Measurements from ENCODE around the gene RAB4B.

DNA sequence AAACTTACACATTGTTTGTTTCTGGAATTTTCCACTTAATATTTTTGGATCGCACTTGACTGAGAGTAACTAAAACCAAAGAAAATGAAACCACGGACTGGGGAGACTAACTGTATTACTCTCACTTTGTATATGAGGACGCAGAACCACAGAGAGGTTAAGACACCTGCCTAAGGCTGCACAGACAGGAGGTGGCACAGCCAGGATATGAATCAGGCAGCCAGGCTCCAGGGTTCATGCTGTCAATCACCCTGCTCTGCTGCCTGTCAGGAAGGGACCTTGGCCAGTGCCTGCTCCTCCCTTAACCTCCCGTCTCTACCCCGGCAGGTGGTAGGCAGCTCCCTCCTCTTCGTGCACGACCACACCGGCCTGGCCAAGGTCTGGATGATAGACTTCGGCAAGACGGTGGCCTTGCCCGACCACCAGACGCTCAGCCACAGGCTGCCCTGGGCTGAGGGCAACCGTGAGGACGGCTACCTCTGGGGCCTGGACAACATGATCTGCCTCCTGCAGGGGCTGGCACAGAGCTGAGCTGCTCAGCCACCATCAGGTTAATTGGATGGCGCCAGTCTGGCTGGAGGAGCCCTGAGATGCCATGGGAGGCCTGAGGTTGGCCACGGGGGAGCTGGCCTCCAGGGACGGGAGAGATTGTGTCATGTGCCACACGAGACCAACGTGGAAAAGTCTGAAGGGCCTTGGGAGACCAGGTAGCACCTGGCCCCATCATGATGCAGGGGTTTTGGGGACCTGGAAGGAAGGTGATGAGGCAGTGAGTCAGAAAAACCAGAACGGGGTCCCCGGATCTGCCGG, 38.8 kb upstream of the RAB4B start:
- TF ChIP-seq, protein P1, sequence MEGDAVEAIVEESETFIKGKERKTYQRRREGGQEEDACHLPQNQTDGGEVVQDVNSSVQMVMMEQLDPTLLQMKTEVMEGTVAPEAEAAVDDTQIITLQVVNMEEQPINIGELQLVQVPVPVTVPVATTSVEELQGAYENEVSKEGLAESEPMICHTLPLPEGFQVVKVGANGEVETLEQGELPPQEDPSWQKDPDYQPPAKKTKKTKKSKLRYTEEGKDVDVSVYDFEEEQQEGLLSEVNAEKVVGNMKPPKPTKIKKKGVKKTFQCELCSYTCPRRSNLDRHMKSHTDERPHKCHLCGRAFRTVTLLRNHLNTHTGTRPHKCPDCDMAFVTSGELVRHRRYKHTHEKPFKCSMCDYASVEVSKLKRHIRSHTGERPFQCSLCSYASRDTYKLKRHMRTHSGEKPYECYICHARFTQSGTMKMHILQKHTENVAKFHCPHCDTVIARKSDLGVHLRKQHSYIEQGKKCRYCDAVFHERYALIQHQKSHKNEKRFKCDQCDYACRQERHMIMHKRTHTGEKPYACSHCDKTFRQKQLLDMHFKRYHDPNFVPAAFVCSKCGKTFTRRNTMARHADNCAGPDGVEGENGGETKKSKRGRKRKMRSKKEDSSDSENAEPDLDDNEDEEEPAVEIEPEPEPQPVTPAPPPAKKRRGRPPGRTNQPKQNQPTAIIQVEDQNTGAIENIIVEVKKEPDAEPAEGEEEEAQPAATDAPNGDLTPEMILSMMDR (IDR thresholded peaks at IDR 0.05): no peak
- no peak for TF ChIP-seq EZH2 (IDR thresholded peaks at IDR 0.05; ENCODE audit: borderline replicate concordance, insufficient read depth, low read depth, low read length, poor library complexity, severe bottlenecking)

Data from B cell (primary cell).